IMR-90 (cell line): Measurements from ENCODE around the gene OR6X1. TPM values are rescaled to one million over a fixed set of nuclear protein-coding genes. Genes with fewer than 3 reads are reported as not detected.

Experiments used
- ATAC-seq: fragments of 200-7000 bp; cut with Tn5 transposase; 2 replicates; pipeline ENCODE4 v1.9.1; 2020; ENCODE audit warnings: low read depth, mild to moderate bottlenecking, moderate library complexity
- Bru-seq: library from RNA; stranded (reverse); fragments of 400-500 nt; gene quantifications from one replicate; lab custom pipeline; 2021; lab: Mats Ljungman, UMichigan
- BruChase-seq, 2 experiments: library from RNA; stranded (reverse); fragments of 400-500 nt; gene quantifications; one replicate each; lab custom pipeline; 2021; lab: Mats Ljungman, UMichigan
- BruUV-seq: library from RNA; stranded (reverse); fragments of 400-500 nt; replicated peaks from 2 replicates; lab custom pipeline; 2021; lab: Mats Ljungman, UMichigan
- CTCF ChIA-PET: fragments of 300-600 bp; formaldehyde crosslinking; extraction: SDS; loops from one replicate; lab custom pipeline; 2021; ENCODE audit warnings: antibody characterized with exemption; lab: Yijun Ruan, JAX
- POLR2A ChIA-PET: fragments of 300-600 bp; sonication (Branson Sonifier 250); formaldehyde crosslinking; loops from one replicate; lab custom pipeline; 2022; ENCODE audit warnings: antibody characterized with exemption; ENCODE audit not compliant: unreplicated experiment; lab: Charles Lee
- DNase-seq: peaks from one replicate; pipeline ENCODE4 v3.0.0; 2013
- H2AFZ ChIP-seq: replicated peaks from 2 replicates; pipeline ENCODE3; 2013; ENCODE audit warnings: low read length, mild to moderate bottlenecking; ENCODE audit not compliant: poor library complexity
- H2AK5ac ChIP-seq: 2 replicates; pipeline ENCODE4 v1.6.1; 2013; ENCODE audit warnings: low read depth, low read length, inconsistent platforms
- H2AK9ac ChIP-seq: replicated peaks from 2 replicates; pipeline ENCODE3; 2013; ENCODE audit warnings: mild to moderate bottlenecking, low read depth, low read length, moderate library complexity; ENCODE audit not compliant: poor library complexity
- H2BK120ac ChIP-seq: 2 replicates; pipeline ENCODE4 v1.6.1; 2013; ENCODE audit warnings: low read depth, low read length, inconsistent platforms
- H2BK15ac ChIP-seq: 3 replicates; pipeline ENCODE4 v1.6.1; 2013; ENCODE audit warnings: low read depth, low read length, inconsistent platforms
- H2BK20ac ChIP-seq: 2 replicates; pipeline ENCODE4 v1.6.1; 2013; ENCODE audit warnings: low read depth, mild to moderate bottlenecking, inconsistent platforms, low read length, moderate library complexity
- H2BK5ac ChIP-seq: 2 replicates; pipeline ENCODE4 v1.6.1; 2013; ENCODE audit warnings: mild to moderate bottlenecking, low read depth, low read length, inconsistent platforms; ENCODE audit not compliant: poor library complexity, severe bottlenecking
- H3K14ac ChIP-seq: replicated peaks from 2 replicates; pipeline ENCODE4 v1.6.1; 2013; ENCODE audit warnings: low read depth, low read length, inconsistent platforms
- H3K18ac ChIP-seq: 2 replicates; pipeline ENCODE4 v1.6.1; 2013; ENCODE audit warnings: low read depth, low read length, control low read depth
- H3K23ac ChIP-seq: 2 replicates; pipeline ENCODE4 v1.6.1; 2013; ENCODE audit warnings: low read depth, low read length, inconsistent platforms
- H3K27ac ChIP-seq: 2 replicates; pipeline ENCODE4 v1.5.1; 2013; ENCODE audit warnings: mild to moderate bottlenecking, control low read depth, low read length; ENCODE audit not compliant: insufficient read depth
- H3K27me3 ChIP-seq: 2 replicates; pipeline ENCODE4 v1.6.1; 2013; ENCODE audit warnings: low read length; ENCODE audit not compliant: control insufficient read depth, insufficient read depth
- H3K36me3 ChIP-seq: 2 replicates; pipeline ENCODE4 v1.6.1; 2013; ENCODE audit warnings: low read length, mixed read lengths; ENCODE audit not compliant: control insufficient read depth, insufficient read depth
- H3K4ac ChIP-seq: 2 replicates; pipeline ENCODE4 v1.6.1; 2013; ENCODE audit warnings: low read depth, low read length, inconsistent platforms
- H3K4me1 ChIP-seq: 2 replicates; pipeline ENCODE4 v1.6.1; 2013; ENCODE audit warnings: low read length, mixed read lengths; ENCODE audit not compliant: control insufficient read depth, insufficient read depth
- H3K4me2 ChIP-seq: 2 replicates; pipeline ENCODE4 v1.6.1; 2013; ENCODE audit warnings: low read depth, mild to moderate bottlenecking, control low read depth, low read length, moderate library complexity
- H3K4me3 ChIP-seq: 2 replicates; pipeline ENCODE4 v1.5.1; 2013; ENCODE audit warnings: low read depth, mild to moderate bottlenecking, control low read depth, low read length, moderate library complexity; ENCODE audit not compliant: insufficient read depth
- H3K56ac ChIP-seq: 2 replicates; pipeline ENCODE4 v1.6.1; 2013; ENCODE audit warnings: low read length, inconsistent platforms; ENCODE audit not compliant: insufficient read depth; ENCODE audit errors: extremely low read depth
- H3K79me1 ChIP-seq, 2 experiments: 2 replicates each; pipeline ENCODE4 v1.6.1; 2013; ENCODE audit warnings: low read length in 2 of 2, inconsistent platforms in 1 of 2, low read depth in 1 of 2
- H3K9ac ChIP-seq: 2 replicates; pipeline ENCODE4 v1.6.1; 2013; ENCODE audit warnings: low read depth, low read length, control low read depth
- H3K9me1 ChIP-seq: 2 replicates; pipeline ENCODE4 v1.6.1; 2013; ENCODE audit warnings: low read length, inconsistent platforms; ENCODE audit not compliant: insufficient read depth
- H3K9me3 ChIP-seq: 2 replicates; pipeline ENCODE4 v1.6.1; 2013; ENCODE audit warnings: low read length; ENCODE audit not compliant: control insufficient read depth, insufficient read depth
- H4K20me1 ChIP-seq: 2 replicates; pipeline ENCODE4 v1.6.1; 2013; ENCODE audit warnings: low read length, inconsistent platforms; ENCODE audit not compliant: insufficient read depth
- H4K5ac ChIP-seq: 2 replicates; pipeline ENCODE4 v1.6.1; 2013; ENCODE audit warnings: mild to moderate bottlenecking, low read depth, low read length, control low read depth
- H4K8ac ChIP-seq, 2 experiments: 2 replicates each; pipeline ENCODE4 v1.6.1; 2013; ENCODE audit warnings: low read depth in 2 of 2, low read length in 2 of 2, control low read depth in 1 of 2, inconsistent platforms in 1 of 2
- H4K91ac ChIP-seq: 2 replicates; pipeline ENCODE4 v1.6.1; 2013; ENCODE audit warnings: low read depth, low read length, inconsistent platforms; ENCODE audit not compliant: insufficient read depth
- CEBPB ChIP-seq: IDR thresholded peaks from 2 replicates; pipeline ENCODE4 v1.6.1; 2012; ENCODE audit warnings: low read depth, low read length, improper control_type of control experiment
- CHD1 ChIP-seq: IDR thresholded peaks from 2 replicates; pipeline ENCODE4 v1.6.1; 2012; ENCODE audit warnings: low read depth, low read length, improper control_type of control experiment
- NFE2L2 ChIP-seq: fragments of 150-350 bp; IDR thresholded peaks from 2 replicates; pipeline ENCODE4 v1.6.1; 2016; ENCODE audit warnings: low read depth, mild to moderate bottlenecking, low read length
- RCOR1 ChIP-seq: IDR thresholded peaks from 2 replicates; pipeline ENCODE4 v1.6.1; 2012; ENCODE audit warnings: mild to moderate bottlenecking, low read length, improper control_type of control experiment; ENCODE audit not compliant: insufficient replicate concordance
- WGBS, 2 experiments: methylation state at CpG; one replicate each; pipeline versions ENCODE4 v1.1.5 to v1.1.7; 2013; ENCODE audit warnings: missing lambda C conversion rate in 2 of 2; ENCODE audit not compliant: insufficient read length in 1 of 2; ENCODE audit errors: extremely low coverage in 2 of 2; 5-methylcytosine and 5-hydroxymethylcytosine counted together
- dilution Hi-C: fragments of 300-500 bp; cut with HindIII; formaldehyde crosslinking; loops from one replicate; pipeline ENCODE4 v1.14.3; 2018; ENCODE audit warnings: low sequenced_read_pairs; ENCODE audit not compliant: unreplicated experiment
- in situ Hi-C: fragments of 300-500 bp; cut with MboI; formaldehyde crosslinking; loops from 3 replicates; pipeline ENCODE4 v1.14.3; 2019; ENCODE audit warnings: low sequenced_read_pairs, inconsistent platforms, mixed read lengths
- intact Hi-C: fragments of 100-400 bp; cut with micrococcal nuclease; formaldehyde crosslinking; loops from 2 replicates; pipeline ENCODE4 v1.10.0; 2022
- long read RNA-seq: library from polyadenylated mRNA; unstranded; transcript quantifications from one replicate; pipeline ENCODE4 v2.0.0, GENCODE V29; 2021; ENCODE audit not compliant: unreplicated experiment
- polyA plus RNA-seq, 3 experiments: library from polyadenylated mRNA; depleted of rRNA; stranded (reverse); fragments of >200 nt; gene quantifications; 2 replicates each; pipeline ENCODE4 v1.2.3, GENCODE V29; 2012; ENCODE audit warnings: low replicate concordance in 1 of 3
- total RNA-seq: library from RNA; depleted of rRNA; stranded (reverse); fragments of >200 nt; gene quantifications from 2 replicates; pipeline ENCODE4 v1.2.3, GENCODE V29; 2012; rRNA removed
- TF ChIP-seq, protein P1 (sequence below): conservative IDR thresholded peaks from 2 replicates; pipeline ENCODE4 v1.5.1; 2012; ENCODE audit warnings: mild to moderate bottlenecking, low read depth, low read length, improper control_type of control experiment

Gene OR6X1, protein sequence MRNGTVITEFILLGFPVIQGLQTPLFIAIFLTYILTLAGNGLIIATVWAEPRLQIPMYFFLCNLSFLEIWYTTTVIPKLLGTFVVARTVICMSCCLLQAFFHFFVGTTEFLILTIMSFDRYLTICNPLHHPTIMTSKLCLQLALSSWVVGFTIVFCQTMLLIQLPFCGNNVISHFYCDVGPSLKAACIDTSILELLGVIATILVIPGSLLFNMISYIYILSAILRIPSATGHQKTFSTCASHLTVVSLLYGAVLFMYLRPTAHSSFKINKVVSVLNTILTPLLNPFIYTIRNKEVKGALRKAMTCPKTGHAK
- total RNA-seq = not detected in 2 replicates
- polyA plus RNA-seq (2012; rRNA removed) = not detected in 2 replicates
- polyA plus RNA-seq (2012; cell fraction: cytosol; rRNA removed) = not detected in 2 replicates
- not detected in 2 replicates for polyA plus RNA-seq (2012; cell fraction: nucleus; rRNA removed; ENCODE audit: low replicate concordance)
- not detected for Bru-seq, nascent RNA
- BruChase-seq, experiment 1, labeled RNA remaining after a 6-hour chase = not detected
- BruChase-seq, experiment 2, labeled RNA remaining after a 2-hour chase = not detected
- long read RNA-seq = 0 reads

DNA sequence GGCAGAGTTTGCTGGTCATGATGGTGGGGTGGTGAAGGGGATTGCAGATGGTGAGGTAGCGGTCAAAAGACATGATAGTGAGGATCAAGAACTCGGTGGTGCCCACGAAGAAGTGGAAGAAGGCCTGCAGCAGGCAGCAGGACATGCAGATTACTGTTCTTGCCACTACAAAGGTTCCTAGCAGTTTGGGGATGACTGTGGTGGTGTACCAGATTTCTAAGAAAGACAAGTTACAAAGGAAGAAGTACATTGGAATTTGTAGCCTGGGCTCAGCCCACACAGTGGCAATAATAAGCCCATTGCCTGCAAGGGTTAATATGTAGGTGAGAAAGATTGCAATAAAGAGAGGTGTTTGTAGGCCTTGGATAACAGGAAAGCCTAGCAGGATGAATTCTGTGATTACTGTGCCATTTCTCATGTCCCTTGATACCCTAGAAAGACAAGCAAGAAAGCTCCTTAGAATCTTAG is at the start of gene OR6X1:
Gene OR6X1 (minus strand): TSS at position 418 of the 468 bp plus-strand sequence. CDS start 0 bp downstream, at position 418.
- H3K4me2 ChIP-seq = no peak within 1 kb of the TSS
- no peak within 1 kb of the TSS for H2BK15ac ChIP-seq
- no peak within 1 kb of the TSS for H2BK20ac ChIP-seq
- H3K4me3 ChIP-seq = no peak within 1 kb of the TSS
- no peaks in the 10 kb centered on the region for H3K9me1 ChIP-seq
- no peak within 1 kb of the TSS for H2AK5ac ChIP-seq
- no peak within 1 kb of the TSS for H3K23ac ChIP-seq
- no peaks in the 10 kb centered on the region for H3K4me1 ChIP-seq
- H3K27ac ChIP-seq = no peak within 1 kb of the TSS
- no peak within 1 kb of the TSS for H4K5ac ChIP-seq
- H3K79me1 ChIP-seq = no peaks in the 10 kb centered on the region
- no peaks in the 10 kb centered on the region for H3K9me3 ChIP-seq
- no peaks in the 10 kb centered on the region for H3K36me3 ChIP-seq
- 82% methylated on average over 2 of the region's 3 CpGs; no CpG with 5 or more reads in 1 of the 2 experiments for WGBS, 2 experiments
- H4K8ac ChIP-seq = no peak within 1 kb of the TSS
- no peak within 1 kb of the TSS for H2BK5ac ChIP-seq
- no TSS peak for BruUV-seq
- no peak within 1 kb of the TSS for H2AFZ ChIP-seq
- POLR2A ChIA-PET = no interaction called here
- ATAC-seq (no peak), DNase-seq (no peak)
- intact Hi-C loops = no loop called here
- no peak within 1 kb of the TSS for H3K14ac ChIP-seq
- no peak within 1 kb of the TSS for H3K4ac ChIP-seq
- peaks cover 5% of the 10 kb centered on the region for H3K27me3 ChIP-seq
- no peak within 1 kb of the TSS for H4K91ac ChIP-seq
- H3K18ac ChIP-seq = no peak within 1 kb of the TSS
- H2AK9ac ChIP-seq = no peak within 1 kb of the TSS
- no peak for TF ChIP-seq CEBPB
- TF ChIP-seq NFE2L2 = no peak
- TF ChIP-seq, protein P1, sequence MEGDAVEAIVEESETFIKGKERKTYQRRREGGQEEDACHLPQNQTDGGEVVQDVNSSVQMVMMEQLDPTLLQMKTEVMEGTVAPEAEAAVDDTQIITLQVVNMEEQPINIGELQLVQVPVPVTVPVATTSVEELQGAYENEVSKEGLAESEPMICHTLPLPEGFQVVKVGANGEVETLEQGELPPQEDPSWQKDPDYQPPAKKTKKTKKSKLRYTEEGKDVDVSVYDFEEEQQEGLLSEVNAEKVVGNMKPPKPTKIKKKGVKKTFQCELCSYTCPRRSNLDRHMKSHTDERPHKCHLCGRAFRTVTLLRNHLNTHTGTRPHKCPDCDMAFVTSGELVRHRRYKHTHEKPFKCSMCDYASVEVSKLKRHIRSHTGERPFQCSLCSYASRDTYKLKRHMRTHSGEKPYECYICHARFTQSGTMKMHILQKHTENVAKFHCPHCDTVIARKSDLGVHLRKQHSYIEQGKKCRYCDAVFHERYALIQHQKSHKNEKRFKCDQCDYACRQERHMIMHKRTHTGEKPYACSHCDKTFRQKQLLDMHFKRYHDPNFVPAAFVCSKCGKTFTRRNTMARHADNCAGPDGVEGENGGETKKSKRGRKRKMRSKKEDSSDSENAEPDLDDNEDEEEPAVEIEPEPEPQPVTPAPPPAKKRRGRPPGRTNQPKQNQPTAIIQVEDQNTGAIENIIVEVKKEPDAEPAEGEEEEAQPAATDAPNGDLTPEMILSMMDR = no peak
- no peak for TF ChIP-seq CHD1
- TF ChIP-seq RCOR1 = no peak
- H2BK120ac ChIP-seq = no peak within 1 kb of the TSS
- no peak within 1 kb of the TSS for H3K9ac ChIP-seq
- dilution Hi-C loops = no loop called here
- CTCF ChIA-PET = no interaction called here
- H4K20me1 ChIP-seq = no peaks in the 10 kb centered on the region
- H3K56ac ChIP-seq = no peak within 1 kb of the TSS
- in situ Hi-C loops = no loop called here
